Caco-2 (cell line): ENCODE measurements around the gene PLS3. TPM values are rescaled to one million over a fixed set of nuclear protein-coding genes. Genes with fewer than 3 reads are reported as not detected.

Experiments
- BruUV-seq: library from RNA; stranded (reverse); fragments of 400-500 nt; replicated peaks from 2 replicates; lab custom pipeline; 2021; lab: Mats Ljungman, UMichigan
- CTCF ChIA-PET: fragments of 300-600 bp; sonication (Branson Sonifier 250); formaldehyde crosslinking; loops from one replicate; lab custom pipeline; 2022; ENCODE audit warnings: antibody characterized with exemption; lab: Charles Lee
- POLR2A ChIA-PET: fragments of 300-600 bp; sonication (Branson Sonifier 250); formaldehyde crosslinking; loops from one replicate; lab custom pipeline; 2022; ENCODE audit warnings: antibody characterized with exemption; lab: Charles Lee
- DNase-seq, 2 experiments: peaks; one replicate each; pipeline versions ENCODE4 v3.0.0 to v3.0.0-alpha.2; 2020 to 2022
- H3K27me3 ChIP-seq: replicated peaks from 2 replicates; pipeline ENCODE4 v1.6.0; 2011; ENCODE audit warnings: low read length; ENCODE audit not compliant: control insufficient read depth, insufficient read depth
- H3K36me3 ChIP-seq: 2 replicates; pipeline ENCODE4 v1.5.1; 2011; ENCODE audit warnings: low read length; ENCODE audit not compliant: control insufficient read depth, insufficient read depth
- H3K4me1 ChIP-seq: fragments of 250-450 bp; sonication (Bioruptor Pico); 2 replicates; pipeline ENCODE4 v1.5.1; 2020; ENCODE audit warnings: mild to moderate bottlenecking
- H3K4me3 ChIP-seq: 2 replicates; pipeline ENCODE4 v1.5.1; 2011; ENCODE audit warnings: low read depth, mild to moderate bottlenecking, control low read depth, low read length
- H3K9me3 ChIP-seq: fragments of 250-450 bp; sonication (Bioruptor Pico); 2 replicates; pipeline ENCODE4 v1.5.1; 2020; ENCODE audit warnings: mild to moderate bottlenecking, moderate library complexity
- H3K27ac Mint-ChIP-seq: one replicate; pipeline ENCODE4 v1.8.0; 2022; ENCODE audit warnings: mixed read lengths; ENCODE audit not compliant: unreplicated experiment
- H3K27me3 Mint-ChIP-seq: one replicate; pipeline ENCODE4 v1.8.0; 2022; ENCODE audit warnings: mixed read lengths; ENCODE audit not compliant: insufficient read depth, unreplicated experiment
- H3K36me3 Mint-ChIP-seq: one replicate; pipeline ENCODE4 v1.8.0; 2022; ENCODE audit warnings: mild to moderate bottlenecking, mixed read lengths; ENCODE audit not compliant: insufficient read depth, unreplicated experiment
- H3K4me1 Mint-ChIP-seq: one replicate; pipeline ENCODE4 v1.8.0; 2022; ENCODE audit warnings: low read depth, mixed read lengths; ENCODE audit not compliant: unreplicated experiment
- H3K4me3 Mint-ChIP-seq: one replicate; pipeline ENCODE4 v1.8.0; 2022; ENCODE audit warnings: mild to moderate bottlenecking, moderate library complexity, mixed read lengths; ENCODE audit not compliant: unreplicated experiment
- H3K9me3 Mint-ChIP-seq: one replicate; pipeline ENCODE4 v1.8.0; 2022; ENCODE audit warnings: mixed read lengths; ENCODE audit not compliant: unreplicated experiment
- CTCF ChIP-seq, 2 experiments: fragments of 200-600 bp in 1 of 2; IDR thresholded peaks; 1 replicate in 1 of 2; 2 replicates in 1 of 2; pipeline versions ENCODE4 v1.5.1 to v1.8.0; 2011 to 2022; ENCODE audit warnings: antibody characterized with exemption in 1 of 2, control low read depth in 1 of 2, inconsistent platforms in 1 of 2, low read depth in 1 of 2, low read length in 1 of 2, mild to moderate bottlenecking in 1 of 2, moderate library complexity in 1 of 2; ENCODE audit not compliant: insufficient read depth in 1 of 2, severe bottlenecking in 1 of 2, unreplicated experiment in 1 of 2
- intact Hi-C: fragments of 100-400 bp; cut with micrococcal nuclease; formaldehyde crosslinking; loops from one replicate; pipeline ENCODE4 v1.10.0; 2022; ENCODE audit not compliant: unreplicated experiment
- total RNA-seq: library from RNA; stranded (reverse); gene quantifications from 2 replicates; pipeline ENCODE4 v1.2.3, GENCODE V29; 2022

PLS3 gene
- total RNA-seq, 1 experiment from 2014 or later, result 213 TPM

GRCh38 chrX:115522952-115523351 is 38.0 kb upstream of the PLS3 start:
- Mint-ChIP-seq H3K4me1 (no peaks in the 10 kb centered on the region), H3K27me3 (no peaks in the 10 kb centered on the region), H3K27ac (no peak overlapping the region), H3K9me3 (no peaks in the 10 kb centered on the region), H3K36me3 (no peaks in the 10 kb centered on the region), H3K4me3 (no peak overlapping the region)
- ChIA-PET CTCF (no interaction called here), POLR2A (no interaction called here)
- no peak for TF ChIP-seq CTCF (IDR thresholded peaks at IDR 0.05; ENCODE audit: insufficient read depth in 1 of 2, low read depth in 1 of 2, low read length in 1 of 2, severe bottlenecking in 1 of 2, unreplicated experiment in 1 of 2)
- Histone ChIP-seq H3K9me3 (no peaks in the 10 kb centered on the region), H3K36me3 (no peaks in the 10 kb centered on the region), H3K27me3 (no peaks in the 10 kb centered on the region), H3K4me1 (no peaks in the 10 kb centered on the region), H3K4me3 (no peak overlapping the region)
- no peak for DNase-seq
- BruUV-seq, result no TSS peak
- intact Hi-C loops, result no loop called here

GRCh38 chrX:115525486-115525885 is 35.5 kb upstream of the PLS3 start:
- TF ChIP-seq CTCF (IDR thresholded peaks at IDR 0.05; ENCODE audit: insufficient read depth in 1 of 2, low read depth in 1 of 2, low read length in 1 of 2, severe bottlenecking in 1 of 2, unreplicated experiment in 1 of 2), result no peak
- Mint-ChIP-seq H3K9me3 (no peaks in the 10 kb centered on the region), H3K4me3 (no peak overlapping the region), H3K27me3 (no peaks in the 10 kb centered on the region), H3K27ac (no peak overlapping the region), H3K4me1 (no peaks in the 10 kb centered on the region), H3K36me3 (no peaks in the 10 kb centered on the region)
- Histone ChIP-seq H3K4me1 (no peaks in the 10 kb centered on the region), H3K4me3 (no peak overlapping the region), H3K27me3 (no peaks in the 10 kb centered on the region), H3K36me3 (no peaks in the 10 kb centered on the region), H3K9me3 (no peaks in the 10 kb centered on the region)
- intact Hi-C loops, result no loop called here
- BruUV-seq, result no TSS peak
- CTCF ChIA-PET, result no interaction called here
- POLR2A ChIA-PET, result no interaction called here
- DNase-seq, result no peak

GRCh38 chrX:115531818-115532403 is 29.1 kb upstream of the PLS3 start:
- Histone ChIP-seq H3K36me3 (no peaks in the 10 kb centered on the region), H3K9me3 (no peaks in the 10 kb centered on the region), H3K4me3 (no peak overlapping the region), H3K27me3 (no peaks in the 10 kb centered on the region), H3K4me1 (no peaks in the 10 kb centered on the region)
- intact Hi-C loops, result no loop called here
- BruUV-seq, result no TSS peak
- Mint-ChIP-seq H3K4me1 (no peaks in the 10 kb centered on the region), H3K9me3 (no peaks in the 10 kb centered on the region), H3K36me3 (no peaks in the 10 kb centered on the region), H3K27ac (no peak overlapping the region), H3K27me3 (no peaks in the 10 kb centered on the region), H3K4me3 (no peak overlapping the region)
- no peak for DNase-seq
- CTCF ChIA-PET, result no interaction called here
- POLR2A ChIA-PET, result no interaction called here
- TF ChIP-seq CTCF (IDR thresholded peaks at IDR 0.05; ENCODE audit: insufficient read depth in 1 of 2, low read depth in 1 of 2, low read length in 1 of 2, severe bottlenecking in 1 of 2, unreplicated experiment in 1 of 2), result no peak
